PC-9 (cell line): ENCODE results near the gene APCDD1L. TPM values are rescaled to one million over a fixed set of nuclear protein-coding genes. Genes with fewer than 3 reads are reported as not detected.

ENCODE experiments used
- BruUV-seq: library from RNA; stranded (reverse); fragments of 400-500 nt; replicated peaks from 2 replicates; lab custom pipeline; 2021; lab: Mats Ljungman, UMichigan
- CTCF ChIA-PET: fragments of 300-600 bp; sonication (Branson Sonifier 250); formaldehyde crosslinking; loops from one replicate; lab custom pipeline; 2022; ENCODE audit warnings: antibody characterized with exemption; lab: Charles Lee
- POLR2A ChIA-PET: fragments of 300-600 bp; sonication (Branson Sonifier 250); formaldehyde crosslinking; loops from one replicate; lab custom pipeline; 2022; ENCODE audit warnings: antibody characterized with exemption; ENCODE audit not compliant: unreplicated experiment; lab: Charles Lee
- DNase-seq, 2 experiments: peaks; one replicate each; pipeline versions ENCODE4 v3.0.0 to v3.0.0-alpha.2; 2015 to 2022; ENCODE audit warnings: mixed read lengths in 1 of 2
- H2AFZ ChIP-seq: fragments of 200-600 bp; sonication (generic); 2 replicates; pipeline ENCODE4 v1.8.1; 2017; ENCODE audit warnings: antibody characterized with exemption
- H3F3A ChIP-seq: fragments of 200-600 bp; sonication (generic); 2 replicates; pipeline ENCODE4 v1.8.1; 2017; ENCODE audit warnings: antibody characterized with exemption, mild to moderate bottlenecking, low read depth; ENCODE audit not compliant: insufficient read depth
- H3K27ac ChIP-seq: fragments of 200-600 bp; sonication (generic); 2 replicates; pipeline ENCODE4 v1.6.1; 2016; ENCODE audit warnings: mixed run types
- H3K27me3 ChIP-seq: fragments of 200-600 bp; sonication (generic); 2 replicates; pipeline ENCODE4 v1.6.1; 2016; ENCODE audit warnings: low read depth, mixed run types; ENCODE audit not compliant: insufficient read depth
- H3K36me3 ChIP-seq: fragments of 200-600 bp; sonication (generic); 2 replicates; pipeline ENCODE4 v1.6.1; 2016; ENCODE audit warnings: low read depth, mixed run types
- H3K4me1 ChIP-seq: fragments of 200-600 bp; sonication (generic); replicated peaks from 2 replicates; pipeline ENCODE4 v1.6.1; 2016; ENCODE audit warnings: mixed run types; ENCODE audit not compliant: insufficient read depth
- H3K4me2 ChIP-seq: fragments of 200-600 bp; sonication (generic); 2 replicates; pipeline ENCODE4 v1.6.1; 2017; ENCODE audit warnings: mixed run types
- H3K4me3 ChIP-seq: fragments of 200-600 bp; sonication (generic); 2 replicates; pipeline ENCODE4 v1.6.1; 2016; ENCODE audit warnings: mixed run types
- H3K79me2 ChIP-seq: fragments of 200-600 bp; sonication (generic); 2 replicates; pipeline ENCODE4 v1.6.1; 2017; ENCODE audit warnings: low read depth, mixed run types
- H3K9me2 ChIP-seq: fragments of 200-600 bp; sonication (generic); 2 replicates; pipeline ENCODE4 v1.8.1; 2017; ENCODE audit warnings: mild to moderate bottlenecking; ENCODE audit not compliant: insufficient read depth
- H3K9me3 ChIP-seq: fragments of 200-600 bp; sonication (generic); 2 replicates; pipeline ENCODE4 v1.8.1; 2016; ENCODE audit warnings: low read depth; ENCODE audit not compliant: insufficient read depth
- H4K20me1 ChIP-seq: fragments of 200-600 bp; sonication (generic); 2 replicates; pipeline ENCODE4 v1.8.1; 2017; ENCODE audit not compliant: insufficient read depth
- CTCF ChIP-seq: fragments of 200-600 bp; sonication (generic); conservative IDR thresholded peaks from 2 replicates; pipeline ENCODE4 v1.6.1; 2017; ENCODE audit warnings: mixed run types, antibody characterized with exemption, mild to moderate bottlenecking, moderate library complexity
- EZH2 ChIP-seq: fragments of 200-600 bp; sonication (generic); IDR thresholded peaks from 2 replicates; pipeline ENCODE4 v1.8.0; 2017; ENCODE audit warnings: antibody characterized with exemption, low read depth
- intact Hi-C: fragments of 100-400 bp; cut with micrococcal nuclease; formaldehyde crosslinking; loops from one replicate; pipeline ENCODE4 v1.10.0; 2022; ENCODE audit not compliant: unreplicated experiment
- total RNA-seq: library from RNA; stranded (reverse); gene quantifications from 2 replicates; pipeline ENCODE4 v1.2.3, GENCODE V29; 2021

The APCDD1L gene
- total RNA-seq, 1 experiment from 2014 or later, result 3.0 TPM

- no TSS peak for BruUV-seq
- Histone ChIP-seq H3K27ac (no peak overlapping the region), H2AFZ (no peak overlapping the region), H3K4me3 (no peak overlapping the region), H3K9me3 (peaks cover 8% of the 10 kb centered on the region; the same call in 1 of the 2 replicates), H3K4me2 (no peak overlapping the region), H3K36me3 (no peaks in the 10 kb centered on the region), H3F3A (no peaks in the 10 kb centered on the region), H3K9me2 (no peaks in the 10 kb centered on the region), H3K79me2 (no peaks in the 10 kb centered on the region), H3K27me3 (no peaks in the 10 kb centered on the region), H4K20me1 (no peaks in the 10 kb centered on the region), H3K4me1 (no peaks in the 10 kb centered on the region)
- ChIA-PET CTCF (no interaction called here), POLR2A (interaction anchor here (0.6 kb wide), 1 partner anchor 178 kb away, joined by 3 read pairs; no protein-coding TSS in a partner anchor)
- intact Hi-C loops, result no loop called here
- no peak for DNase-seq
- no peak for TF ChIP-seq CTCF
- no peak for TF ChIP-seq EZH2
Observed at GRCh38 chr20:58473453-58474425, 41.5 kb downstream of the APCDD1L start.

- H2AFZ ChIP-seq, result no peak overlapping the region
- no peak overlapping the region for H3K4me3 ChIP-seq
- H3K27ac ChIP-seq, result no peak overlapping the region
- no peaks in the 10 kb centered on the region for H3K27me3 ChIP-seq
- H3K4me1 ChIP-seq, result no peaks in the 10 kb centered on the region
- no TSS peak for BruUV-seq
- ChIA-PET POLR2A (no interaction called here), CTCF (no interaction called here)
- H3K9me3 ChIP-seq, result no peaks in the 10 kb centered on the region
- no peak for DNase-seq
- H3K9me2 ChIP-seq, result no peaks in the 10 kb centered on the region
- no peaks in the 10 kb centered on the region for H3F3A ChIP-seq
- no peak for TF ChIP-seq CTCF
- TF ChIP-seq EZH2, result no peak
- H3K79me2 ChIP-seq, result no peaks in the 10 kb centered on the region
- no peaks in the 10 kb centered on the region for H4K20me1 ChIP-seq
- intact Hi-C loops, result no loop called here
- no peak overlapping the region for H3K4me2 ChIP-seq
- H3K36me3 ChIP-seq, result no peaks in the 10 kb centered on the region
Observed at GRCh38 chr20:58472273-58473018, 42.8 kb downstream of the APCDD1L start.
